Retina (tissue), 1 donor: ENCODE data around the gene GMDS.

Source experiments
- DNase-seq: peaks from one replicate; pipeline ENCODE4 v3.0.0-alpha.2; 2016

The GMDS gene

DNA sequence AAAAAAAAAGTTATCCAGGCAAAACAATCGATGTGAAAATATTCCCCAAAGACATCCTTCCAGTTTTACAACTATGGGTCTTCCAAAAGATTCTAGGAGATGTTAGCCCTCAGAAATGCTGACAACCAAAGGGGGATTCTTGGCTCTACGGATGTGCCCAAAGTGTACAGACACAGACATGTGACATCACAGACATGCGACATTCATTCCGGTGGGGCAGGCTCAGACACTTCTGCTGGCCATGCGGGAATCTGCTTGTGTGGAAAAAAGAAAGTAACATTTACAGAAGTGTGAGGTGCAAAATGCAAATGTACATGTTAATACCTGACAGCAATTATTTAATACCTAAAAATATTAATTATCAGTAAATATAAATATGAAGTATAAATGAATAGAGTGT, 367.1 kb downstream of the GMDS start:
- no peak for DNase-seq

DNA sequence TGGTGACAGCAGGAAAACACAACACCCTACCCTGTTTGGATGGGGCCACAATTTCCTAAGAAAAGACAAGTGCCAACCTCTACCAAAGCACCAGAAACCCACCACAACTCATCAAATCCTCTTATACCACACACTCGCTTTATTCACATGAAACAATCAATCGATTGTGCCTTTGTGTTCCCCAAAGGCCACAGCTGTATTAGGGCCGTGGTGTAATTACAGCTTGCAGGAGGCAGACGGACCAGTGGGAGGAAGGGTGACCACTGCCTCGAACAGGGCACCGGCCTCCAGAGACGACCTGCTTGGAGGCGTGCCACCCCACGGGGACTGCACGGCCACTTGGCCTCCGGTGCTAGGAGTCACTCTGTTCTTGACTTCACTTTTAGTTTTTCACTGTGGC, 371.6 kb downstream of the GMDS start:
- DNase-seq: no peak

- peak; percentile 59 for DNase-seq
Measured at GRCh38 chr6:1872649-1873131, 372.7 kb downstream of the GMDS start.

- DNase-seq: no peak
Measured at GRCh38 chr6:1871724-1872315, 373.6 kb downstream of the GMDS start.

GRCh38 chr6:1870932-1871331, 374.5 kb downstream of the GMDS start:
- no peak for DNase-seq

- DNase-seq: no peak
Measured at GRCh38 chr6:1870251-1870650, 375.2 kb downstream of the GMDS start.

- DNase-seq: no peak
Measured at GRCh38 chr6:1869769-1870168, 375.6 kb downstream of the GMDS start.

- no peak for DNase-seq
Measured at GRCh38 chr6:1869308-1869707, 376.1 kb downstream of the GMDS start.

DNA sequence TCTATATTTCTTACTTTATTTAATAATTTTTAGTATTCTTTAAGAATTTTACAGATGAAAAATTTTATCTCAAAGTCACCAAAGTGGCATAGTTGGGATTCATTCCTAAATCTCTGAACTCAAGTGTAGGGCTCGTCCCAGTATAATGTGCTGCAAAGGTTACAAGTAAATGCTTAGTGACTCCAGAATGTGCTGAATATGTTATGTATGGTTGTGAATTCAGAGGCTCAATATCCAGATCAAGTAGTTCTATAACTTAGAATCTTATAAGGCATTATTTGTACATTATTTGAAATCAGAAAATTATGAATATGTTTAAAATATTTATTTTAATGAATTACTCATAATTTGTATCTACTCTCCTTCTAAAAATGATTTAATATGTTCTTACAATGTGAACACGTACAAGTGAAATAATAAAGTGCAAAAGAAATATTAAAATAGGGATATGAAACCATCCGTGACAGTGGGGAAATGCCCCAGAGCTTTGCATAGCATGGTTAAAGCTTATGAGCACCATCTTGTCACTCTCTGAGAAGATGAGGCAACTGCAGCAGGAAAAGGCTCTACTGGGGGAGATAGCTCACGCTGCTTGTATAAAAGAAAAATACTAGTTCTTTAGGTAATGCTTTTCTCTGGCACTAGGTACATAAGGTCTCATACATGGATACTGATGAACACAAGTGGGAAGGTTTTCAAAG, 376.7 kb downstream of the GMDS start:
- no peak for DNase-seq

DNA sequence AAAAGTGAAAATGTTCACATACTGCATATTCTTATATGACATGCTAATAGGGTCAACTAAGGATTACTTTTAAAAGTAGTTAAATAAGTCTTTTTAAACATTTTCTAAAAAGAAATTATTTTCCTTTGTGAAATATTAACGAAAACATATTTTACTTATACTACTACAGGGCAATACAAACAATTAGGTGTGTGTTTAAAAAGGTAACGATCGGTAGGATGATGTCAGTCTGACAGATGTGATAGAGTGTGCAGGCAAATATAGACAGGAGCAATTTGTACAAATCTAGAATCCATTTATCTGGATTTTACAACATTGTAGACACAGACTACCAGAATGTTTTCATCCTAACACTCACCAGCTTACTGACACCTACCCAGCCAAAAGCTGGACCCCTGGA, 378.2 kb downstream of the GMDS start:
- DNase-seq: no peak

DNA sequence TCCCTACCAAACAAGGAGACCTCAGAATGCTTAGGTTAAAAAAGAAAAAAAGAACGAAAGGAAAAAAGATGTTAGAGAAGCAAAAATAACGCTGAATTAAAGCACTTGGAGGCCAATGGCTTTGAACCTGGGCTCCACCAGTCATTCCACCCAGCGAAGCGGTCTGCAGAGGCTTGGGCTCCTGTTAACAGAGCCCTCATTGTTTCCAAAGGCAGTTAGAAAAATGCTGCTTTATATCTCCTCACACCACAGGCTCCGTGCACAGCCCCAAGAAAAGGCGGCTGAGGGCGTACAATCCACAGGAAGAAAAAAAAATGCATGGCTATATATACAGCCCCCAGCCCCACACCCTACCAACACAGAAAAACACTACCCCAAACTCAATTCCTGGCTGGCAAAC, 379.8 kb downstream of the GMDS start:
- peak; percentile 48 for DNase-seq

GRCh38 chr6:1864496-1864895, 380.9 kb downstream of the GMDS start:
- no peak for DNase-seq

DNA sequence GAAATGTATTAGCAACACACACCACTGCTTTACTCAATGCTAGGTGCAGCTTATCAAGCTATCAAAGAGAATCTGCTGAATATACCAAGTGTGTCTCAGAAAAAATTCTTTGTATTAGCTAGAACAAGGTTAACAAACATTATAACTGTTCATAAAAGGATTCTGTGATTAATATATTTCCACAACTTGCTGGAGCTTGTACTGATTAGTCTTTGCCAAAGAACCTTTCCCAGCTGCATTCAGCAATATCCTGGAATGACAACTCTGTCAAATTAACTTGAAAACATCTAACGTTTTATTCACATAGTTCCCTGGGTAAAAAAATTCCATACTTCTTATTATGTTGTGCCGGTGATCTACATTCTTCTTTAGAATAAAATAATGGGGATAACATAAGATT, 383.0 kb downstream of the GMDS start:
- DNase-seq: no peak

DNA sequence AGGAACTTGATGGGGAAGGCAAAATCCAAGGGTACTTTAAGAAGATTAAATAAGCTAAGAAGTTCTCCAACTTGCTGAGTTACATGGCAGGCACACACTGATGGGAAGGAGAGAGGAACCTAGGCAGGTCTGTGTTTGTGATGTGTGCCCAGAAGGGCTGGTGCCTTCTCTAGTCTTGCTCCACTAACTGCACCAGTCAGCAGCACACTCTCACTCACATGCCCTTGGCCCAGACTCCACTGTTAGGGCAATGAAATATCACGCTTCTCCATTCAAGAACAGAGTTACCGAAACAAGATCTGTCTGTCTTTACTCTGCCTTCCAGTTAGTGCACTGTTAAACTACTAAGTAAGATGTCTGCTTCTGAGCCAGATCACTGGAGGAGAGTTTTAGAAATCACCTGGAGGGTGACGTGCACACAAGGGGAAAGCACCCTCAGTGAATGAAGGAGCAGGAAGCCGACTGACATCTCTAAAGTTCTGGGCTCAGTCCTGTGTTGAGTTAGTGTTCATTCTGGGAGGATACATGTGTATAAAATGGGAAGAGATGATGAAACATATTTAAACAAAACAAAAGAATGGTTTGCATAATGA, 384.6 kb downstream of the GMDS start:
- no peak for DNase-seq

DNA sequence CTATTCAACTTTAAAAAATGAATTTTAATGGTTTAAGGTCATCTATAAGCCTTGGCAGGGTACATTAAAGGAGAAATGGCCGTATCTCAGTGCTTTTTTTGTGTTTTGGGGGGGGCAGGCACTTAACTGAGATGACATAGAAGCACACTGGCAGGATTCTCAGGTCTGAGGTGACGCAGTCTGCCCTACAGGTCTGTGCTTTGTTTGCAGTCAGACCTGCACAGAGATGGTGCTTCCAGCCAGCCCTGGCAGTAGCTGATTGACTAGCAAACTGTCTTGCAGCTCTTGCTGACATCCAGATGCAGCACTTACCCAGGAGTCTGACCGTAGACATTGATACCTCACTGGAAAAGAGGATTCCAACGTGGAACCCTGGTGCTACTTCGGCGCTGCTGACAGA, 386.5 kb downstream of the GMDS start:
- no peak for DNase-seq

- DNase-seq: no peak
Measured at GRCh38 chr6:1858196-1858595, 387.2 kb downstream of the GMDS start.

- DNase-seq: no peak
Measured at GRCh38 chr6:1856381-1856780, 389.0 kb downstream of the GMDS start.

GRCh38 chr6:1855890-1856289, 389.5 kb downstream of the GMDS start:
- no peak for DNase-seq

DNA sequence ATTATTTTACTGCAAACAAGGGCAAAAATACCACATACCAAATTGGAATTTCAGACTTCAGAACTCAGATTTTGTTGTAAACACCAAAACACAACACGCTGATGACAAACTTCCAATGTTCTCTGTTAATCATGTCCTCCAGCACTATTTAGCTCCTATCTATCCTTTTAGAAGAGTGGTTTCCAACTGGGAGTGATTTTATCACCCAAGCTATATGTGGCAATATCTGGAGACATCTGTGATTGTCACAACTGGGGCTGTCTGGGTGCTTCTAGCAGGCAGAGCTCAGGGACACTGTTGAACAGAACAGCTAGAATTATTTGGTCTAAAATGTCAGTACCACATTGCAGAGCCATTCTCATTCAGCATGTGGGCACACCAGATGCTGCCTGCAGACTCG, 391.1 kb downstream of the GMDS start:
- no peak for DNase-seq

DNA sequence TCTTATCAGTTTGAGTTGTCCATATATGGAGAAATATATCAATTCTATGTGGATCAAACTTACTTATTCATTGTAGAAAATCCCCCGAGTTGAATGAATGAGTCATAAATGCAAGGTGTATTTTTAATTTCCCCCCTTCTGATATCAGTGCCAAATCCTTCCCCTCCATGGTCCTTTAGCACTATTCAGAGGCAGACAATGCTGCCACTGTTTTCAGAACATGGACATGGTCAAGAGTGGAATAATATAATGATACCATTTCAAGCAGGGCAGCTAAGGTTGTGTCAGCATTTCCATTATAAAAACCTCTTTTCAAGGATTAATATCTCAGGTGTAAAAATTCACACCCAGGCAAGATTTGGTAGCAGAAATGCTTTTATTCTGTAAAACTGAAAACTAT, 391.6 kb downstream of the GMDS start:
- no peak for DNase-seq

DNA sequence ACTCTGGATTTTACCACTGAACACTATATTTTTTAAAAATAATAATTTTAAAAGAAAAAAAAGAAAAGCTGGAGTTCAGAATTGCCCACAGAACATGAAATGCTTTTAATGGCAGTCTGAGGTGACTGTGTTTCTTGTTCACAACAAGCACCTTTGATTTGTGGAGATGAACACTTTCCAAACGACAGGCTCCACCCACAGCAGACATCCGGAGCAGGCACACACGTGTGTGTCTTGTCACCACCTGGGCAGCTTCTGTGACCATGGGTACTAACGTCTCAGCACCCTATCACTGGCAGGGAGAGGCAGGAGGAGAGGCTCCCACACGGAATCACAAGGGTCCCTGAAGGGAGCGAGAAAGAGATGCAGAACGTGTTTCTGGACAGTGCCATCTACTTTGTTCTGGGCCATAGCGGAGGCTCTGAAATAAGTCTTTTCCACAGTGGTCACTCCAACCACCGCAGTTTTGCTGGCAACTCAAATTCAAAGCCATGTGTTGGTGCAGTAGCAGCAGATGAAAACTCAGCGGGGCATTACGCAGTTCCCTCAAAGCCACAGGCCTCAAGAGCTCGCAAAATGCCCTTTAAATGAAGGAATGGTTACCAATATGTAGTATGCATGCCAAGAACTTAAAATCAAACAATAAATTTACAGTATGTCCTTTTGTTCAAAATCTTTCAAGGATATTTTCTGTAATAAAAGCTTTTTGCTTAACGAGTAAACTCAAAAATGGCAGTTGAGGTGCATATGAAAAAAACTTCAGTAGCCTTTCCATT, 393.5 kb downstream of the GMDS start:
- DNase-seq: no peak

DNA sequence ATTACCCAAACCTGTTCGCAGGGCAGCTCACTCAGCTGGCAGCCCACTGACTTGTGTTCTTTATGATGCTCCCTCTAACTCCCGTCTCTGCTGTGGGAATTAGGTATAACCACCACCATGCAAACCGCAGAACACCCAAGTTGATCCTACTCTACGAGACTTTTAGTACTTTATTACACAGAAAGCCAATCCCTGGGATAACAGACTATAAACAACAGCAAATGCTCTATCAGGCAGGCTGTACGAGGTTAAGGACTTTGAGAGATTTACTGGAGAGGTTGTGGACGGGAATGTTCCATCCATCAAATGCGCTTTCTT, 394.6 kb downstream of the GMDS start:
- DNase-seq: no peak

DNA sequence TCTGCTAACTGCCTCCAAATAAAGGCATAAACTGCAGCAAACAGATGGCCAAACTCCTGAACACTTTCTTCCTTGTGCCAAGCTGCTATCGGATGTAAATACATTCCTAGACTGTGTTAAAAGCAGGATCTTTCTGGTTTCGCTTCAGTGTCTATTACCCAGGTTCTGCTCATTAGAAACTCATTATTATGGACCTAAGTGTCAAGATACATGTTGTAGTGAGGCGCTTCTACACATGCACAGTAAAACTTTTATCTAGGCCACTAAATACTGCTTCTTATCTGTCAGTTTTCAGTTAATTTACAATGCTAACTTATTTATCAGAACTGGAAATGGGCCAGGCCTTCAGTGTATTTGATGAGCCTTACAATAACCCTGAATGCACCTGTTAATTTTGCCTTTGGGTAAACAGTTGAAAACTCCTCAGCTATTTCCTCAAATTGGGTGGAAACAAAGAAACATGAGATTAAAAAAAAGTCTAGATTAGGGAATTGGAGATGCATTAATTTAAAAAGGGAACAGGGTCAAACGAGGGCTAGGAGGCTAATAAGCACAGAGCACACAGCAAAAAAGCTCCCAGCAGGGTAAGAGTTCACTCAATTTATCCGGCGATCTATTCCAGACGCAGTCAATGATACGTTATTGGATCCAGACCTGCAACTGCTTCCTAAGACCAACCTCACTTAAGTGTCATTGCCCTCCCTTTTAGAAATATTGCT, 395.1 kb downstream of the GMDS start:
- no peak for DNase-seq
